ENCODE measurements around the gene CCDC107.
"Not testable (repeated sequence)": the region's sequence is repeated elsewhere in the genome, so short reads cannot be mapped to it uniquely, and the experiment has no call there.

The CCDC107 gene

GRCh38 chr9:35629597-35629996 lies 28.5 kb upstream of the CCDC107 start:
- H3K27ac ChIP-seq: no peak overlapping the region
- no peak for TF ChIP-seq CTCF (IDR thresholded peaks at IDR 0.05)
- no peak for TF ChIP-seq ZFX (IDR thresholded peaks at IDR 0.05; ENCODE audit: borderline replicate concordance)

DNA sequence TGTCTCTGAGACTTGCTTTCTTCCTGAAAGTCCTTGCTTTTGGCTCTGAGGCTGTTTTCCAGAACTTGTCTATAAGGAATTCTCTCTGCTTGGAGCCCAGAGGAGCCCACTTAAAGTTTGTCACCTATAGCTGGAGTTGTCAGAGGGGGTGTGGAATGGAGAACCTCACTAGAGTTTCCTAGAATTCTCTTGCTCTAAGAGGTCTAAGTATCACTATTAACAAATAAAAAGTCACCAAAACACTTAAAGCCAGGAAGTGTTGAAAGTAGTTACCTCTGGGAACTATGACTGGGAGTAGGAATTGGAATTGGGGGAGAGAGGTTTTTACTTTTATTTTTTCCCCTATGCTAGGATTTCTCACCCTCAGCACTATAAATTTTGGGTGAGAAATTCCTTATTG lies 22.4 kb upstream of the CCDC107 start:
- TF ChIP-seq CTCF (IDR thresholded peaks at IDR 0.05): no peak
- no peak for TF ChIP-seq ZFX (IDR thresholded peaks at IDR 0.05; ENCODE audit: borderline replicate concordance)
- H3K27ac ChIP-seq: no peak overlapping the region

DNA sequence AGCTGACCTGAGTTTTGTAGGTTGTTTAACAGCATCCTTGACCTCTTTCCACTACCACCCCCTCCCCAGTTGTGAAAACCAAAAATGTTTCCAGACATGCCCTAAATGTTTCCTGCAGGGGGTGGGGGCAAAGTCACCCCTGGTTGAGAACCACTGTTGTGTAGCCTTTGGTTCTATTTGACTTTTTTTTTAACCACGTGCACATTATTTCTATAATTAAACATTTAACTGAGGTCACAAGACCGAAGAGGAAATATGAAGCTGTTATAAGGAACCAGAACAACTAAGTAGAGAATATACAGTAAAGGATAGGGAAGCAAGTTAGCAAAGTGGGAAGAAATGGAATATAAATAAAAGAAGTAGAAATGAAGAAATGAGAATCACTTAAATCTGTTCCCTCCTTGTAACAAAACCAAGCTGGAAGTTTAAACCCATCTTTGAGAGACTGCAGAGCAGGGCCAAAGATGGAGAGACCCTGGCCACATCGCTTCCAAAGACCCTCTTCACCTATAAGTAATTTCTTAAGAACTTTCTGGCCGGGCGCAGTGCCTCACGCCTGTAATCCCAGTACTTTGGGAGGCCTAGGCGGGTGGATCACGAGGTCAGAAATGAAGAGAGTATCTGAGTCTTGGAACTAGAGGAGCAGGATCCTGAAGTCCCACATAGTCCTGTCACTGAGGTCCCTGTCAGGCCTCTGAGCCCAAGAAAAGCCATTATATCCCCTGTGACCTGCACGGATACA lies 21.8 kb upstream of the CCDC107 start:
- TF ChIP-seq ZFX (IDR thresholded peaks at IDR 0.05; ENCODE audit: borderline replicate concordance) (no peak), CTCF (IDR thresholded peaks at IDR 0.05) (no peak)
- no peak overlapping the region for H3K27ac ChIP-seq

- H3K27ac ChIP-seq: not testable (repeated sequence)
These were observed 21.2 kb upstream of the CCDC107 start for GRCh38 chr9:35636877-35637246.

DNA sequence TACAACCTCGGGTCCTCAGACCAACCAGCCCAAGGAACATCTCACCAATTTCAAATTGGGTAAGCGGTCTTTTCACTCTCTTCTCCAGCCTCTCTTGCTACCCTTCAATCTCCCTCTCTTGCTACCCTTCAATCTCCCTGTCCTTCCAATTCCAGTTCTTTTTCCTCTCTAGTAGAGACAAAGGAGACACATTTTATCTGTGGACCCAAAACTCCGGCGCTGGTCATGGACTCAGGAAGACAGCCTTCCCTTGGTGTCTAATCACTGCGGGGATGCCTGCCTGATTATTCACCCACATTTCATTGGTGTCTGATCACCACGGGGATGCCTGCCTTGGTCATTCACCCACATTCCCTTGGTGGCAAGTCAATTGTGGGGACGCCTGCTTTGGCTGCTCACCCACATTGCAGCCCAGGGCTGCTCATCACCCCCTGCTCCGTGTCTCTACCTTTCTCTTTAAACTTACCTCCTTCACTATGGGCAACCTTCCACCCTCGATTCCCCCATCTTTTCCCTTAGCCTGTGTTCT lies 20.6 kb upstream of the CCDC107 start:
- H3K27ac ChIP-seq: not testable (repeated sequence)

DNA sequence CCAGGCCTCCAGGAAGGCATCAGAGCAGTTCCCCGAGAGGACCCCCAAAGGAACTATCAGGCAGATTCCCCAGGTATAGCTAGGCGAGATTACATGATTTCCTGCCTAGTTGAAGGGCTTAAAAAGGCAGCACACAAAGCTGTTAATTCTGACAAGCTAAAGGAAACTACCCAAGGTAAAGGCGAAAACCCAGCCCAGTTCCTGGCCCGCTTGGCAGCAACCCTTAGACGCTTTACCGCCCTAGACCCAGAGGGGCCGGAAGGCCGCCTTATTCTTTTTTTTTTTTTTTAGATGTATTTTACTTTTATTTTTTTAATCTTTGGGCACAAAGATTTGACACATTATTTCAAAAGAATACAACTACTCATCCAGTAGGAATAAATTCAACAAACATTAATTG lies 19.3 kb upstream of the CCDC107 start:
- not testable (repeated sequence) for H3K27ac ChIP-seq

GRCh38 chr9:35639225-35639624 lies 18.9 kb upstream of the CCDC107 start:
- not testable (repeated sequence) for H3K27ac ChIP-seq

DNA sequence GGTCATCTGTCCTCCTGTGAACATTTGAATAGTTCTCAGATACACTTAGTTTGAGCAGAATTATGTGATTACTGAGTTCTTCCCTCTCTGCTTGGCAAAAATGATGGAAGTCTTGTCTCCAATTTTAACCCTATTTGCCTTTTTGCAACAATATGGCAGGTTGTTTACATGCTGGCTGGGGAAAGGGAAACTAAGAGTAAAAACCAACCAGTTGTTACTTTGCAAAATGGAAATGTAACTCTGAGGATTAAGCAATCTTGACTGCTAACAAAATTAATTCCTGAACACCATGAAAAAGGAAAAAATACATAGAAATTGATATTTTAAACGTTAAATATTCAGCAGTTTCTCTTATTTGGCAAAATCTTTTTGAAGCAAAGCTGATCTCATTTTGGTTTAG lies 18.5 kb upstream of the CCDC107 start:
- TF ChIP-seq ZFX (IDR thresholded peaks at IDR 0.05; ENCODE audit: borderline replicate concordance) (no peak), CTCF (IDR thresholded peaks at IDR 0.05) (no peak)
- no peak overlapping the region for H3K27ac ChIP-seq

GRCh38 chr9:35640431-35640830 lies 17.7 kb upstream of the CCDC107 start:
- not testable (repeated sequence) for H3K27ac ChIP-seq

DNA sequence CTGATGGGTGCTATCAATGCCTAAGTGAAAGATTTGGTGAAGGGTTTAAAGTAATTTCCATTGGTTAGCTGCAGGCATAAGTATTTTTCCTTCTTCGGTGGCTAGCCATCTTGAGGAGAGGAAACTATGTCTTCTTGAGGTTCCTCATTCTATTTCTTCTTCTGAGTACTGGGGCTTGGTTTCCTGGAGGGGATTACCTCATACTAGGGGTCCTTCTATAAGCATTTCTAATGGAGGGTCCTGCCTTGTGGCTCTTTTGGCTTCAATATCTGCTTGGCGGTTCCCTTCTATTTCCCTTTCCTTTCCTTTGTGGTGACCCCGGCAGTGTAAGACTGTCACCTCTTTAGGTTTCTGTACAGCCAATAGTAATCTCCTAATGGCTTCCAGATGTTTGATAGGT lies 16.6 kb upstream of the CCDC107 start:
- H3K27ac ChIP-seq: not testable (repeated sequence)

GRCh38 chr9:35643046-35643445 lies 15.0 kb upstream of the CCDC107 start:
- TF ChIP-seq CTCF (IDR thresholded peaks at IDR 0.05) (no peak), ZFX (IDR thresholded peaks at IDR 0.05; ENCODE audit: borderline replicate concordance) (no peak)
- H3K27ac ChIP-seq: no peak overlapping the region

GRCh38 chr9:35645736-35646135 lies 12.4 kb upstream of the CCDC107 start:
- not testable (repeated sequence) for H3K27ac ChIP-seq

Measured in 22Rv1 (cell line).